Measurements from ENCODE around the gene HAP1.
"Not testable (repeated sequence)": the region's sequence is repeated elsewhere in the genome, so short reads cannot be mapped to it uniquely, and the experiment has no call there.

HAP1 gene

GRCh38 chr17:41734139-41734948, at the start of gene HAP1:
HAP1 (minus strand) TSS chr17:41734643; CDS start chr17:41734634, 9 bp downstream.
- in situ Hi-C loops (cut with HindIII; ENCODE audit: low sequenced_read_pairs), result no loop called here

- in situ Hi-C loops (cut with HindIII; ENCODE audit: low sequenced_read_pairs), result no loop called here
These were observed 47.7 kb upstream of the HAP1 start for GRCh38 chr17:41782142-41782541.

- in situ Hi-C loops (cut with HindIII; ENCODE audit: low sequenced_read_pairs), result no loop called here
These were observed 47.1 kb upstream of the HAP1 start for GRCh38 chr17:41781404-41782110.

GRCh38 chr17:41779954-41780353, 45.5 kb upstream of the HAP1 start:
- in situ Hi-C loops (cut with HindIII; ENCODE audit: low sequenced_read_pairs), result no loop called here

GRCh38 chr17:41777574-41778188, 43.2 kb upstream of the HAP1 start:
- in situ Hi-C loops (cut with HindIII; ENCODE audit: low sequenced_read_pairs), result no loop called here

GRCh38 chr17:41777157-41777573, 42.7 kb upstream of the HAP1 start:
- in situ Hi-C loops (cut with HindIII; ENCODE audit: low sequenced_read_pairs), result no loop called here

GRCh38 chr17:41776262-41776900, 41.9 kb upstream of the HAP1 start:
- in situ Hi-C loops (cut with HindIII; ENCODE audit: low sequenced_read_pairs), result not testable (repeated sequence)

GRCh38 chr17:41775394-41776226, 41.2 kb upstream of the HAP1 start:
- in situ Hi-C loops (cut with HindIII; ENCODE audit: low sequenced_read_pairs), result no loop called here

GRCh38 chr17:41773731-41774193, 39.3 kb upstream of the HAP1 start:
- in situ Hi-C loops (cut with HindIII; ENCODE audit: low sequenced_read_pairs), result no loop called here

- in situ Hi-C loops (cut with HindIII; ENCODE audit: low sequenced_read_pairs), result no loop called here
These were observed 38.7 kb upstream of the HAP1 start for GRCh38 chr17:41773190-41773588.

GRCh38 chr17:41772586-41773189, 38.2 kb upstream of the HAP1 start:
- in situ Hi-C loops (cut with HindIII; ENCODE audit: low sequenced_read_pairs), result no loop called here

GRCh38 chr17:41772218-41772585, 37.8 kb upstream of the HAP1 start:
- in situ Hi-C loops (cut with HindIII; ENCODE audit: low sequenced_read_pairs), result no loop called here

GRCh38 chr17:41771389-41772206, 37.2 kb upstream of the HAP1 start:
- in situ Hi-C loops (cut with HindIII; ENCODE audit: low sequenced_read_pairs), result no loop called here

GRCh38 chr17:41769985-41770384, 35.5 kb upstream of the HAP1 start:
- in situ Hi-C loops (cut with HindIII; ENCODE audit: low sequenced_read_pairs), result no loop called here

GRCh38 chr17:41769346-41769862, 35.0 kb upstream of the HAP1 start:
- in situ Hi-C loops (cut with HindIII; ENCODE audit: low sequenced_read_pairs), result no loop called here

- in situ Hi-C loops (cut with HindIII; ENCODE audit: low sequenced_read_pairs), result no loop called here
These were observed 34.3 kb upstream of the HAP1 start for GRCh38 chr17:41768682-41769288.

GRCh38 chr17:41767324-41768042, 33.0 kb upstream of the HAP1 start:
- in situ Hi-C loops (cut with HindIII; ENCODE audit: low sequenced_read_pairs), result no loop called here

- in situ Hi-C loops (cut with HindIII; ENCODE audit: low sequenced_read_pairs), result no loop called here
These were observed 31.7 kb upstream of the HAP1 start for GRCh38 chr17:41766135-41766534.

All from DLD1 (cell line).